H1 (cell line): ENCODE results near the gene GDAP2. TPM values are rescaled to one million over a fixed set of nuclear protein-coding genes. Genes with fewer than 3 reads are reported as not detected.
A peak's percentile ranks its signal among the peaks of the same experiment; 100 is the strongest.

Experiments used
- CTCF ChIA-PET: fragments of 300-600 bp; sonication (Branson Sonifier 250); formaldehyde crosslinking; loops from one replicate; lab custom pipeline; 2021; ENCODE audit not compliant: partially characterized antibody; lab: Charles Lee
- POLR2A ChIA-PET: fragments of 300-600 bp; sonication (Branson Sonifier 250); formaldehyde crosslinking; loops from one replicate; lab custom pipeline; 2021; ENCODE audit warnings: inconsistent platforms; ENCODE audit not compliant: partially characterized antibody; lab: Charles Lee
- DNase-seq, 2 experiments: peaks; one replicate each; pipeline versions ENCODE4 v3.0.0 to v3.0.0-alpha.2; 2010 to 2022; ENCODE audit warnings: low spot score in 2 of 2, low read depth in 1 of 2, mixed read lengths in 1 of 2
- FAIRE-seq: peaks from 2 replicates; lab custom pipeline; 2011; peaks lifted over from hg19 to GRCh38; lab: Jason Lieb, UNC
- H2AFZ ChIP-seq: 2 replicates; pipeline ENCODE4 v1.8.1; 2012; ENCODE audit warnings: low read length, inconsistent platforms
- H2AK5ac ChIP-seq: 2 replicates; pipeline ENCODE4 v1.6.1; 2013; ENCODE audit warnings: low read depth, low read length
- H2BK120ac ChIP-seq: replicated peaks from 2 replicates; pipeline ENCODE3; 2013; ENCODE audit warnings: low read depth, low read length, inconsistent platforms
- H2BK12ac ChIP-seq: 2 replicates; pipeline ENCODE4 v1.6.1; 2013; ENCODE audit warnings: low read depth, low read length
- H2BK15ac ChIP-seq: 2 replicates; pipeline ENCODE4 v1.6.1; 2013; ENCODE audit warnings: low read length
- H2BK20ac ChIP-seq: 2 replicates; pipeline ENCODE4 v1.6.1; 2013; ENCODE audit warnings: low read length
- H2BK5ac ChIP-seq: 2 replicates; pipeline ENCODE4 v1.6.1; 2013; ENCODE audit warnings: low read depth, low read length
- H3K14ac ChIP-seq: 2 replicates; pipeline ENCODE4 v1.6.1; 2013; ENCODE audit warnings: inconsistent platforms; ENCODE audit not compliant: insufficient read length
- H3K18ac ChIP-seq: 2 replicates; pipeline ENCODE4 v1.6.1; 2013; ENCODE audit warnings: low read length; ENCODE audit errors: extremely low read depth
- H3K23ac ChIP-seq: 2 replicates; pipeline ENCODE4 v1.6.1; 2013; ENCODE audit warnings: inconsistent platforms; ENCODE audit not compliant: insufficient read length
- H3K23me2 ChIP-seq: 2 replicates; pipeline ENCODE4 v1.6.1; 2013; ENCODE audit warnings: low read depth, low read length
- H3K27ac ChIP-seq: 2 replicates; pipeline ENCODE4 v1.6.1; 2011; ENCODE audit warnings: low read depth, low read length, inconsistent platforms
- H3K27me3 ChIP-seq, 4 experiments: replicated peaks in 1 of 4; 1 replicate in 1 of 4; 2 replicates in 3 of 4; pipeline versions ENCODE4 v1.6.1 to v1.8.1; 2011 to 2013; ENCODE audit warnings: low read length in 3 of 4, mild to moderate bottlenecking in 3 of 4, inconsistent platforms in 2 of 4, mixed read lengths in 2 of 4, moderate library complexity in 1 of 4; ENCODE audit not compliant: control insufficient read depth in 3 of 4, insufficient read depth in 3 of 4; ENCODE audit errors: extremely low read depth in 1 of 4
- H3K36me3 ChIP-seq, 4 experiments: 2 replicates each; pipeline versions ENCODE4 v1.6.1 to v1.8.1; 2011 to 2013; ENCODE audit warnings: mild to moderate bottlenecking in 4 of 4, low read length in 3 of 4, moderate library complexity in 2 of 4, control low read depth in 1 of 4, inconsistent platforms in 1 of 4; ENCODE audit not compliant: insufficient read depth in 4 of 4, control insufficient read depth in 2 of 4
- H3K4ac ChIP-seq: replicated peaks from 2 replicates; pipeline ENCODE3; 2013; ENCODE audit warnings: low read length, low read depth, mixed read lengths, inconsistent platforms; ENCODE audit not compliant: insufficient read length
- H3K4me1 ChIP-seq, 4 experiments: replicated peaks in 1 of 4; 1 replicate in 1 of 4; 2 replicates in 3 of 4; pipeline versions ENCODE4 v1.6.1 to v1.8.1; 2011 to 2013; ENCODE audit warnings: low read length in 3 of 4, inconsistent platforms in 2 of 4, mixed read lengths in 1 of 4; ENCODE audit not compliant: insufficient read depth in 4 of 4, control insufficient read depth in 3 of 4
- H3K4me2 ChIP-seq, 2 experiments: 2 replicates each; pipeline versions ENCODE4 v1.6.1 to v1.8.1; 2011 to 2013; ENCODE audit warnings: low read depth in 2 of 2, low read length in 2 of 2, control low read depth in 1 of 2, inconsistent platforms in 1 of 2, mild to moderate bottlenecking in 1 of 2; ENCODE audit not compliant: insufficient read depth in 1 of 2
- H3K4me3 ChIP-seq, 4 experiments: fragments of 200-600, 300-600 bp in 1 of 4; sonication (generic), shearing (Covaris generic), sonication (Bioruptor Twin) in 1 of 4; 2 replicates each; pipeline versions ENCODE4 v1.5.1 to v1.8.1; 2011 to 2016; ENCODE audit warnings: low read length in 4 of 4, low read depth in 3 of 4, control low read depth in 2 of 4, inconsistent platforms in 2 of 4, mild to moderate bottlenecking in 2 of 4, mixed read lengths in 1 of 4, moderate library complexity in 1 of 4; ENCODE audit not compliant: insufficient read depth in 2 of 4; ENCODE audit errors: extremely low read depth in 1 of 4
- H3K56ac ChIP-seq: replicated peaks from 2 replicates; pipeline ENCODE3; 2013; ENCODE audit warnings: low read depth, mild to moderate bottlenecking, mixed read lengths, low read length, inconsistent platforms; ENCODE audit not compliant: insufficient read length
- H3K79me1 ChIP-seq: 2 replicates; pipeline ENCODE4 v1.6.1; 2013; ENCODE audit warnings: low read depth, low read length, control low read depth
- H3K79me2 ChIP-seq, 2 experiments: 2 replicates each; pipeline versions ENCODE4 v1.6.1 to v1.8.1; 2012 to 2013; ENCODE audit warnings: low read length in 2 of 2, mild to moderate bottlenecking in 2 of 2, inconsistent platforms in 1 of 2; ENCODE audit not compliant: insufficient read depth in 2 of 2, control insufficient read depth in 1 of 2
- H3K9ac ChIP-seq, 4 experiments: replicated peaks in 1 of 4; 1 replicate in 1 of 4; 2 replicates in 3 of 4; pipeline versions ENCODE4 v1.6.1 to v1.8.1; 2011 to 2013; ENCODE audit warnings: low read depth in 3 of 4, low read length in 3 of 4, control low read depth in 2 of 4, mild to moderate bottlenecking in 2 of 4, moderate library complexity in 2 of 4, inconsistent platforms in 1 of 4; ENCODE audit errors: extremely low read depth in 1 of 4
- H3K9me3 ChIP-seq, 2 experiments: 2 replicates each; pipeline versions ENCODE4 v1.6.1 to v1.8.1; 2012 to 2013; ENCODE audit warnings: mild to moderate bottlenecking in 2 of 2, moderate library complexity in 2 of 2, control low read depth in 1 of 2, inconsistent platforms in 1 of 2, low read depth in 1 of 2, low read length in 1 of 2, mixed read lengths in 1 of 2; ENCODE audit not compliant: insufficient read depth in 2 of 2
- H4K20me1 ChIP-seq, 2 experiments: replicated peaks in 1 of 2; 2 replicates each; pipeline versions ENCODE3 to v1.8.1; 2011 to 2013; ENCODE audit warnings: inconsistent platforms in 2 of 2, low read length in 2 of 2, mild to moderate bottlenecking in 1 of 2; ENCODE audit not compliant: insufficient read depth in 2 of 2, control insufficient read depth in 1 of 2
- H4K5ac ChIP-seq: 2 replicates; pipeline ENCODE4 v1.6.1; 2013; ENCODE audit warnings: low read length, low read depth, mixed read lengths, inconsistent platforms; ENCODE audit not compliant: insufficient read length
- H4K8ac ChIP-seq: 2 replicates; pipeline ENCODE4 v1.8.0; 2013; ENCODE audit warnings: mild to moderate bottlenecking, moderate library complexity, low read length, inconsistent platforms; ENCODE audit not compliant: insufficient read depth; ENCODE audit errors: extremely low read depth
- H4K91ac ChIP-seq: replicated peaks from 2 replicates; pipeline ENCODE3; 2013; ENCODE audit warnings: low read length, mixed read lengths, inconsistent platforms; ENCODE audit not compliant: insufficient read length
- BRCA1 ChIP-seq: IDR thresholded peaks from 2 replicates; pipeline ENCODE4 v1.6.1; 2012; ENCODE audit warnings: low read depth, low read length, improper control_type of control experiment
- JUN ChIP-seq: IDR thresholded peaks from 2 replicates; pipeline ENCODE4 v1.6.1; 2011; ENCODE audit warnings: low read depth, mild to moderate bottlenecking, improper control_type of control experiment, low read length
- KDM4A ChIP-seq: IDR thresholded peaks from one replicate; pipeline ENCODE4 v1.7.1; 2012; ENCODE audit warnings: low read depth, mild to moderate bottlenecking, moderate library complexity, low read length, inconsistent platforms; ENCODE audit not compliant: severe bottlenecking
- MAX ChIP-seq: IDR thresholded peaks from 2 replicates; pipeline ENCODE4 v1.6.1; 2012; ENCODE audit warnings: inconsistent platforms
- NRF1 ChIP-seq: IDR thresholded peaks from 2 replicates; pipeline ENCODE4 v1.6.1; 2011; ENCODE audit warnings: mild to moderate bottlenecking, low read depth, low read length, improper control_type of control experiment
- POU5F1 ChIP-seq: IDR thresholded peaks from 2 replicates; pipeline ENCODE4 v1.6.1; 2011; ENCODE audit warnings: low read depth, mild to moderate bottlenecking, low read length, moderate library complexity
- ZNF274 ChIP-seq: IDR thresholded peaks from 2 replicates; pipeline ENCODE4 v1.7.0; 2012; ENCODE audit warnings: low read length, borderline replicate concordance; ENCODE audit errors: extremely low read depth
- WGBS, 2 experiments: shearing (Covaris generic) in 1 of 2; methylation state at CpG; one replicate each; pipeline versions ENCODE4 v1.1.6 to v1.1.7; 2013 to 2015; ENCODE audit warnings: low lambda C conversion rate in 2 of 2, mixed read lengths in 2 of 2, inconsistent platforms in 1 of 2, low coverage in 1 of 2, missing lambda C conversion rate in 1 of 2; ENCODE audit not compliant: insufficient replicate concordance in 2 of 2, insufficient coverage in 1 of 2, insufficient read length in 1 of 2; ENCODE audit errors: extremely low coverage in 1 of 2, missing lambda C conversion rate in 1 of 2; 5-methylcytosine and 5-hydroxymethylcytosine counted together
- polyA plus RNA-seq, 7 experiments: library from polyadenylated mRNA; depleted of rRNA in 3 of 7; stranded (reverse) in 5 of 7; unstranded in 2 of 7; fragments of >200 nt in 5 of 7; fragments of 200-250 nt in 2 of 7; gene quantifications; 1 replicate in 5 of 7; 2 replicates in 1 of 7; 4 replicates in 1 of 7; pipeline versions ENCODE4 v1.2.1 to v1.2.3, GENCODE V29; 2011 to 2013; ENCODE audit warnings: missing spikeins in 2 of 7, mixed read lengths in 2 of 7
- total RNA-seq: library from RNA; stranded (reverse); fragmentation: NEBNext Ultra II Directional; extraction: Animal tissue kit (Norgen Biotek cat#: 25700); gene quantifications from 2 replicates; pipeline ENCODE4 v1.2.1, GENCODE V29; 2021

Gene GDAP2
- total and polyA plus RNA-seq, 2 of the 8 experiments (the other 6 are each of a cell fraction or from before 2014, with no cell fraction given) = 8.6 to 27.8 TPM

GRCh38 chr1:117930484-117930883 lies 1.1 kb upstream of the GDAP2 start:
- Histone ChIP-seq H3K4me2 (peak overlapping the region; percentile 73 to 93), H3K79me2 (peaks cover 25 to 78% of the 10 kb centered on the region in 2 experiments), H2BK5ac (no peak overlapping the region), H3K9me3 (no peaks in the 10 kb centered on the region), H3K4me3 (peak overlapping the region; percentile 86 to 98 (median 92)), H3K27ac (no peak overlapping the region), H3K4ac (no peak overlapping the region), H3K23ac (no peak overlapping the region)
- CTCF ChIA-PET = no interaction called here
- no peak for FAIRE-seq
- TF ChIP-seq KDM4A (no peak), JUN (no peak), NRF1 (no peak), BRCA1 (no peak), MAX (no peak), POU5F1 (no peak), ZNF274 (no peak)
- TF ChIP-seq, all 59 proteins: peak for 0
- Histone ChIP-seq H3K79me1 (peaks cover 11% of the 10 kb centered on the region), H2BK15ac (no peak overlapping the region), H3K4me1 (peaks cover 0 to 8% (median 3%) of the 10 kb centered on the region in 4 experiments; a peak in 4 of 7 replicates), H2BK120ac (no peak overlapping the region), H4K5ac (no peak overlapping the region), H3K14ac (no peak overlapping the region), H2AK5ac (no peak overlapping the region), H4K20me1 (peaks cover 9 to 12% of the 10 kb centered on the region in 2 experiments), H3K56ac (peak overlapping the region; percentile 24), H3K36me3 (peaks cover 3 to 19% (median 4%) of the 10 kb centered on the region in 4 experiments; a peak in 7 of 8 replicates), H3K9ac (peak overlapping the region; percentile 58 to 92 (median 78); a peak in 6 of 7 replicates), H3K23me2 (peaks cover 9% of the 10 kb centered on the region), H2AFZ (peak overlapping the region; percentile 93; the same call in 1 of the 2 replicates), H4K8ac (no peak overlapping the region), H3K27me3 (no peaks in the 10 kb centered on the region), H4K91ac (no peak overlapping the region), H3K18ac (no peak overlapping the region), H2BK12ac (no peak overlapping the region), H2BK20ac (no peak overlapping the region)
- WGBS, 2 experiments = 11% methylated on average over 6 of the region's 6 CpGs; no CpG with 5 or more reads in 1 of the 2 experiments
- DNase-seq = no peak
- POLR2A ChIA-PET = interaction anchor here (0.7 to 1.7 kb wide), 2 partner anchors 16 to 324 kb away, joined by 3 to 4 read pairs; no protein-coding TSS in a partner anchor
